T follicular helper cell (primary cell): ENCODE data around the gene SLC35D2.

Experiments used
- DNase-seq: peaks from one replicate; pipeline ENCODE4 v3.0.0-alpha.2; 2020; ENCODE audit warnings: low read depth
- total RNA-seq, 2 experiments: gene quantifications; one replicate each; lab custom pipeline; 2026; lab: John Stamatoyannopoulos, UW

The SLC35D2 gene
- total RNA-seq = 2.4 to 5.3 reads per million in 2 experiments

DNA sequence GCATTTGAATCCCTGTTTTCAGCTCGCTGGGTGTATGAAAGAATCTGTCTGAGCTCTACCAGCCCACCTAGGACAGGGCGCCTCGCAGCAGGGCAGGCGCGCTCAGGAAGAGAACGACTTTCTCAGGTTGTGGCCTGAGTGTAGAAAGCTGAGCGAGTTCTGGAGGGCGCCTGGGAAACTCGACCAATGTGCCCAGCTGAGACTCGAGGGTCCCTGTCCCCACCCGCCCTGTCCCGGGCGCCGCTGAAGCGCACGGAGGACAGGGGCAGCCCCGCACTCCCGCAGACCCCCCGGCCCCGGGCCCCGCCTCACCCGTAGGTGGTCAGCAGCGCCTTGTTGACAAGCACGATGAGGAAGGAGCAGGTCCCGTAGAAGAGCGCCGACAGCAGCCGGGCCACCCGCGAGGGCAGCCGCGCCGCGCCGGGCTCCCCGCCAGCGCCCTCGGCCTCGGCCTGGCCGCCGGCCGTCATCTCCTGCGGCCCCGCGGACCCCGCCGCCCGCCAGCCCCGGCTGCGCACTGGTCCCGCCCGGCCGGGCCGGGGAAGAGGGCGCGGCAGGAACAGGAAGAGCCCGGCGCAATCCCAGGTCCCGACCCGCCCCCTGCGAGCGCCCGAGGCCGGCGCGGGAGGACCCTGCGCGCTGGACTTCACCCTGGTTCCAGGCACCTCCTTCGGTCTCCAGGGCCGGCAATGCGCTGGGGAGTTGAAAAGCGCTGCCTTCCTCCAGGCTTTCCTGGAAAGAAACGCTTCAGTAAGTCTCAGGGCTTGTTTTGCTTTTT is at the start of gene SLC35D2:
TSS of gene SLC35D2 (minus strand) at position 547 of the 778 bp plus-strand sequence. CDS start at position 470, 77 bp downstream.
- no peak for DNase-seq

DNA sequence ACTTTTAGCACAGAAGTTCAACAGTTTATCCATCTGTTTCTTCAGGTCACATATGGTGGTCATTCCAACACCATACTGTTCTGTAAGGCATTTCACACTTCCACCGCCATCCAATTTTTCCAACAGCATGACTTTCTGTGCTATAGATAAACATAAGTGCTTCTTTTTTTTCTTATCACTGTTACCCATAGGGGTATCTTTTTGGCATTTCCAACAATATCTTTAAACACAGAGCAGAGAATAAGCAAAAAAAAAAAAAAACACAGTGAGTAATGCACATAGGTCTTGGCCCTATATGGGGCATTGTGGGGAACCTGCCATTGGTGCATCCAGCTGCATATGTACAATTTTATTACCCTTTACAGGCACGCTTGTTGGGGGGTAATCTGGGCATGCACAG is 46.9 kb upstream of the SLC35D2 start:
- DNase-seq = no peak

DNA sequence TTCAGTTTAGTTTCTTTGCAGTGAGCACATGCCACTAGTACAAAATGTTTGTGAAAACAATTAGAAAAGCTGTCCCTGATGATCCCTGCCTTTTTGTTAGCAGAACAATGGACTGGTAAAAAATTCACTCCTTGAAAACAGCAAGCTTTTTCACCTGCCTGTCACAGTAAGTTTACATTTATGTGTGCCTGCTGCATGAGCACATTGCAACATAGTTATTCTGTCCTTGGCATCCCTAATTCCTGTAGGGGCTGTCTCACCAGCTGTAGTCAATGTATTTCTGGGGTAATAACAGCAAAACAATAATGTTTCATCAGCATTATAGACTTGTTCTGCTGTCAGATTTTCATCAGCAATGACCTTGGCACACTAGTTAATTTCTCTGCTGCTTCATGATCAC is 46.2 kb upstream of the SLC35D2 start:
- DNase-seq = no peak

DNA sequence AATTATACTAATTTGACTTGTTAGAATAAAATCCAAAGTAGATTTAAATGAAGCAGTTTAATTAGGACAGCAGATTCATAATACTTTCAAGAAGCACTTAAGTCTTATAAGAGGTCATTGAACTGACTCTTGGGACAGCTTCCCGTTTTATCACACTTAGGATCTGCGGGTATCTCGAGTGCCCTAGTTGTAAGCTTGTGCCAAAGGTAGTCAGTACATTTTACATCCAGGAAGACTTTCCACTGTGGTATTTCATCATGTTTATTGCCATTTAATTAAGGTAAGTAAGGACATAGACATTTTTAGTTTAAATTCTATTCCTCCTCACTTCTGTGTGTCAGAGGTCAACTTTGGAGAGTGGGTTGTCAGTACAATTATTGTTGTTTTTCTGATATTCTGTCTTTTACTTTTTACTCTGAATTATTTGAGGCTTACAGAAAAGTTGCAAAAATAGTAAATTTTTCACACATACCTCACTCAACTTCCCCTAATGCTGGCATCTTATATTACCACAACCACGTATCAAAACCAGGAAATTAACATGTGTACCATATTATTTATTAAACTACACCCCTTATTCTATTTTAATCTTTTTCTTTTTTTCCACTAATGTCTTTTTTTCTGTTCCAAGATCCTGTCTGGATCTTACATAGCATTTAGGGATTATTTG is 42.1 kb upstream of the SLC35D2 start:
- DNase-seq = no peak

DNA sequence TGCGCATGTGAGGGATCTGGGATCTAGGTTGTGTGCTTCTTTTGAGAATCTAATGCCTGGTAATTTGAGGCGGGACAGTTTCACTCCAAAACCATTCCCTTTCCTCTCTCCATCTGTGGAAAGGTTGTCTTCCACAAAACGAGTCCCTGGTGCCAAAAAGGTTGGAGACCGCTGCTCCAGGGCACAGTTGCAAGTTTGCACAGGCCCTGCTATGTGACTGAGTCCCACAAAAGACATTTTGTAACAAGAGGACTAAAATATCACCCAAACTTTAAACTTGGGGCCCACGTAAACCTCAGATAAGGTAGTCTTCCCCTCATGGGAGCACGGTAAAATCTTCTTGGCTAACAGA is 40.5 kb upstream of the SLC35D2 start:
- no peak for DNase-seq

DNA sequence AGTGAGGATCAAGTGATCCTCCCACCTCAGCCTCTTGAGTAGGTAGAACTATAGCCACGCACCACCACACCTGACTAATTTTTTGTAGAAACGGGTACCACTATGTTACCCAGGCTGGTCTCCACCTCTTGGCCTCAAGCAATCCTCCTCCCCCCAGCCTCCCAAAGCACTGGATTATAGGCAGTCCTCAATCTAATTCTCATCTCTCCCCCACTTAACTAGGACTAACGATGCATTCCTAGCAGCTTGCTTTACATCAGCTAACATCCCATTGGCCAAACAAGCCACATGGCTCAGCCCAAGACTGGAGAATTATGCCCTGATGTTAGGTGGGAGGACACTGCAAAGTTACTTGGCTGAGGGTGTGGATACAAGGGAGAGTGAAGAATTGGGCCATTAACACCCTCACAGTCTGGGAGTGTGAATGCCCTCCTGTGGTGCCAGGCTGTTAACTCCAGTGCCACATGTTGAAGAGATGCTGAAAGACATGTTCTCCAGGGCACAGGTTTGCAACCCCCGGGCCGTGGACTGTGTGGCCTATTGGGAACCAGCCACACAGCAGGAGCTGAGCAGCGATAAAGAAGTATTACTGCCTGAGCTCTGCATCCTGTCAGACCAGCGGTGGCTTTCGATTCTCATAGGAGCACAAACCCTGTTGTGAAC is 39.9 kb upstream of the SLC35D2 start:
- no peak for DNase-seq

DNA sequence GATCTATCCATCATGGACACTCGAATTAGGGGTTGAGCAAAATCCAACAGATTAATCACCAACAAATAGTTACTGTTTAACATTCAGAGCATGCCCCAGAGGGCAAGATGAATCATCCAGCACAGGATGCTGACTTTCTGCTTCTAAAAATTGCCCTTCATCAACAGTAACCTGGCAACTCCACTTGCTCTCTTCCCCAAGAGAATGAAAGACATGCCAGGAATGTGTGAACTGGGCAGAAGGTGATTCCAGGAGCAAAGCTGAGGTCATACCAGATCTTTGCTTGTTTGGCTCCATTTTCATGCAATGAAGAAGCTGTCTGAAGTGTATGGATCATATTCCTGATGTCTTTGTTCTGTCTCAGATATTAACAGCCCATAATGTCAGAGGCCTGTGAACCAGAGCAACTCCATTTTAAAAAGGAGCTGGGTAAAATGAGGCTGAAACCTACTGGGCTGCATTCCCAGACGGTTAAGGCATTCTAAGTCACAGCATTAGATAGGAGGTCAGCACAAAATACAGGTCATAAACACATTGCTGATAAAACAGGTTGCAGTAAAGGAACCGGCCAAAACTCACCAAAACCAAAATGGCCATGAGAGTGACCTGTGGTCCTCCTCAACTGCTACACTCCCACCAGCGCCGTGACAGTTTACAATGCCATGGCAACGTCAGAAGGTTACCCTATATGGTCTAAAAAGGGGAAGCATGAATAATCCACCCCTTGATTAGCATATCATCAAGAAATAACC is 37.1 kb upstream of the SLC35D2 start:
- DNase-seq = no peak

DNA sequence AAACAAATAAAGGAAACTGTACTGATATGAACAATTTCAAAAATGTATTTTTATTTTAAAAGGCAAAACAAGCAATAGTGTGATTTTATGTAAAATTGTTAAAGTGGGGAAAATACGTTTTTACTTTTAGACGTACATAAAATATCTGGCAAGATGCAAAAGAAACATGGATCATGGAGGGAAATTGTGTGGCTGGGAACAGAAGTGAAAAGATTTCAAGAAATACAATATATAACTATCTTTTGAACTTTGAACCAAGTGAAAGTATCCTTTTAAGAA is 36.1 kb upstream of the SLC35D2 start:
- no peak for DNase-seq

DNA sequence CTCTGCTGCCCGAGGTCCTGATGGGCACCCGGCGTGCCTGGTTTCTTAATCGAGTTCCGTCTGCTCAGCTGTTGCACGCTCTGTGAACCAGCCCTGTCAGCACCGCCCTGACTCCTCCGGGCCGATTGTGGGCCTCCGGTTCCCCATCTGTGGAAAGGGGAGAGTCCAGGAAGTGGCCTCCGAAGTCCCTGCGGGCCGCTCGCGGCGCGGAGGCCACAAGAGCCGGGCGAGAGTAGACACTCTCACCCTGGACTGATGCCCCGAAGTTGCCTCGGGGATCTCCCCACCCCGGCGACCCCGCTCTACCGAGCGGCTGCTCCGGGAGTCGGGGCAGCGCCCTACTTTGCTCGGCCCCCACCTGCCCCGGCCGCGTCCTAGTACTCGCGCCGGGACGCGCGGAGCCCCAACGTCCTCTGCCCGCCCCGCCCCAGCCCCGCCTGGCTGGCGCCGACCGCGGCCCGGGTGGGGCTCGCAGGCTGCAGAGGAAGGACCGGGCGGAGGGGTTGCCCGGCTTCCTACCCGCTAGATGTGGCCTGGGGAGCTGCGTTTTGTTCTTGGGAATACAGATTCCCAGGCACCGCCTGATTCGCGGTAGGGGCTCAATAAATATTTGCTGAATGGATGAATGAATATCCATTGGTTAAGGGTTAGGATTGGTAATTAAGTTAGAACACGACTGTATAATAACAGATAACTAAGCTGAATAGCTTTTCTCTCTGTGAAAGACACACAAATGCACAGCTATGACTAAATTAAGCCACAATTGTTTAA is 35.6 kb upstream of the SLC35D2 start:
- DNase-seq = peak; percentile 13

DNA sequence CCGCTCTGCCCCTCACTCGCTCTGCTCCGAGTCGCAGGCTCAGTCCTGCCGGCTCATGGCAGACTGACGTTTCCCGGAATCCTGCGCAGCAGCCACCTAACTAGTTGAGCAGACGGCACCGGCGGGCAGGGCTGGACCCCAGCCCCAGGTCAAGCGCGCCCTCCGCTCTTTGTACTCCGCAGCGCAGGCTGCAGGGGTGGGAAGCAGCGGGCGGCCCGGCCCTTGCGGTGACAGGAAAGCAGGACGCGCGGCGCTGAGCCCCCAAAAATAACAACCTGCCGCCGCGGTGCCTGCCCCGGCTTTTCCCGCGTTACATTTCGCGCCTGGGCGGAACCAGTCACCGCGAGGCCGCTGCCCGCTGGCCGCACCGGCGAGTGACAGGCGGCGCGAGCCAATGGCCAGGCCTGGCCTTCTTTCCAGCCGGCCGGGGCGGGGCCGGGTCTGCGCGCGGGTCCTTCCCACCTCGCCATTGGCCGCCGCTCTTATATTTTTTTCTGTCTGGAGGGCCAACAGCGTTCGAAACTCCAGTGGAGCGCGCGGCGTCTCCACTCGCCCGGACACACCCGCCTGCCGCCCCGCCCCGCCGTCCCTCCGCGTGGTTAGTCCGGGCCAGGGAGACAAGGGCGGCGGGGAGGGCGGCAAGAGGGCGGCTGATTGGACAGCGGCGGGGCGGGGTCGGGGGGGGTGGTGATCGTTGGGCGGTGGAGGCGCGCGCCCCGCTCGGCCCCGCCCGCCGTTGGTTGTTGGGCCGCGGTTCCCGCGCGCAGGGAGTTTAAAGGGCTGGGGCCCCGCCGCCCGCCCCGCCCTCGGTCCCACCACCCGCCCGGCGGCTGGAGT is 34.8 kb upstream of the SLC35D2 start, which contains the start of gene ZNF367:
TSS of gene ZNF367 (minus strand) at position 288 of the 837 bp plus-strand sequence. CDS start 338 bp downstream, outside the sequence.
- peak; percentile 80 for DNase-seq

DNA sequence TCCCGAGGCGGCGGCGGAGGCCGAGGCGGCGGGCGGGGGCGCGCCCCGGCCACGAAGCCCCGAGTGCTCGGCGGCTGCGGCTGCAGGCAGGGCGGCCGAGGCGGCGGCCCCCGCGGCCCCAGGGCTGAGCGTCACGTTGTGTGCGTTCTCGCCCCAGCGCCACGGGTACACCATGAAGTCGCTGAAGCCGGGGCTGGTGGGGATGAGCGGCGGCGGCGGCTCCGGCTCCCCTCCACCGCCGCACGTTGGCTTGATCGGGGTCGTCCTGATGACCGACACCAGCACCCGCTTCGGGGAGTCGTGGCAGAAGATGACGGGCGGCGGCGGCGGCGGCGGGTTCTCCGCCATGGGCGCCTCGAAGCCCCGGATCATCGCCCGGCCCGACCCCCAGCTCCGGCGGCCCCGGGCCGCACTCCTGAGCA is 34.2 kb upstream of the SLC35D2 start:
- DNase-seq = no peak

DNA sequence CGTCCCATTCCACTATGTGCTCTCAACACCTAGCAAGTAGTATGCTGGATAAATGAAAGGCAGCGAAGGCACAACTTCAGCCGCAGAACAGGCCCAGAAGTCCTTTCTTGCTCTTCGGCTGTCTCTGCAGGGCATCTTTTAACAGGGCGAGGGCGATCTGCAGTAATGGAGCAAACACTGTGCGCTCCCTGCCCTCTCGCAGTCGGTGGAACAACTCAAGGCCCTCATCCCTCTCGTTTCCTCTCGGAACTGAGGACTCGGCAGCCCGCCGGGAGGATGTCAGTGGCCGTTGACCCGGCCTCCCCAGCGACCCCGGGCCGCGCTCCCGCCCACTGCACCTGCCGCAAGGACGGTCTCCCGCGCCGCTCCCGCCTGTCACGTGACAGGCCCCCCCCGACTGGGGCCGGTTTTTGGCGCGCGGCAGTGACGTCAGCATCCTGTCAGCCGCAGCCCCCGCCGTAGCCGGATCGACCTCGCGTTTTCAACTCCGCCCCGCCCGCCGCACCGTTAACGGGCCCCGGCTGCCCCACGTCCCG is 33.6 kb upstream of the SLC35D2 start:
- peak; percentile 87 for DNase-seq

DNA sequence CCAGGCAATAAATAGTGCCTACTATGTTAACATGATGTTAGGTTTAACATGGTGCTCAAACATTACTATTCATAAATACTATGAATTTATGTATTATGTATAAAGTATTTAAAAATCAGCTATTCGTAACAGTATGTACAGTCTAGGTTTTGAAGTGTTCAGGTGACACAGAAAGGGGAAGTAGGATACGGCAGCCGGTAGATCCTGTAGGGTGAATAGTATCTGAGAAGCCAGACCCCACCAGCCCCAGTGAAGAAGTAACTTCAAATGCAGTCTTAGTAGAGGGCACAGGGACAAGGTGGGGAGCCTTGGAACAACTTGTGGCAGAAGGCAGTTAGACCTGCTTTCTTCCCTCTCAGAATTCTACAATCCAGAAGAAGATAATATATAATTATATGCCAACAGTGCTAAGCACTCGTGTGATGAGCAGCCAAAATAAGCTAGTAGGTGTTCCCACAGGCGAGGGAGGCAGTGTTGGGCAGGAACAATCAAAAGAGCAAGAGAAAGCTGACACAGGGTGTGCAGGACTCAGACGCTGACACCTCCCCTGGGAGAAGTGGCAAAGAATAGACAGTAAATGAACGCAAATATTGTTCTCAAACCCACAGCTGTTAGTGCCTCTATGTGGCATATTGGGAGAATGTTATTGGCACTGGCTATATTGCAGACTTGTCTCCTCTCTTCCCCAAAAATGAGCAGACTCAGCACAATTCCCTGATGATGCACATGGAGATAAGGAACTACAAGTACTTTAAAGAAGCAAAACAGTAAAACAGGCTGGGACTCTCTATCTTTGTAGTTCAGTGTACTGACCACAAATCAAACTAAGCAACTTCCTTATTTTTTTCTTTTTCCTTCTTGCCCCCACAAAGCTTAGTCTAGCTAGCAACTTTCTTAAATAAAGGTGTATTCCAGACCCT is 30.1 kb upstream of the SLC35D2 start:
- no peak for DNase-seq

DNA sequence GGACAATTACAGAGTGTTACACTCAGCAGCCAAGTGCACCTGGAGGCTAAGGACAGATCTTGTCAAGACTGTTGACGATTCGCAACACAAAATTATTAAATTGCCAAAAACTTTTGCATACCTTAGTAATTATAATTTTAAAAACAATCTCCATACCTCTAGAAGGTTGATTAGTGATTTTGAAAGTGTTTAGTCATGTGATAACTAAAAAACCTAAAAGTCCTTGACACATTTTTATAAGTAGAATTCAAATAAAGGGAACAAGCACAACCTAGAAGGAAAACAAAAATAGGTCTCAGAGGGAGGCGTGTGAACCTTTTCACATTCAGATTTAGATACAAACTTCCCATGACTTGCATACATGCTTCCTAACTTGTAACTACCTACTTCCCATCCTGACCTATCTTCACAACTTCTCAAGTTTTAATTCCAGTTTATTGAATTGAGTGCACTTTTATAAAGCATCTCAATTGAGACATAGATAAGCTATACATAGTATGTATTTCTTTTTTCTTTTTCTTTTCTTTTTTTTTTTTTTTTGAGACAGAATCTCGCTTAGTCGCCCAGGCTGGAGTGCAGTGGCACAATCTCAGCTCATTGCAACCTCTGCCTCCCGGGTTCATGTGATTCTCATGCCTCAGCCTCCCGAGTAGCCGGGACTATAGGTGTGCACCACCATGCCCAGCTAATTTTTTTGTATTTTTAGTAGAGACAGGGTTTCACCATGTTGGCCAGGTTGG is 28.8 kb upstream of the SLC35D2 start:
- DNase-seq = no peak

DNA sequence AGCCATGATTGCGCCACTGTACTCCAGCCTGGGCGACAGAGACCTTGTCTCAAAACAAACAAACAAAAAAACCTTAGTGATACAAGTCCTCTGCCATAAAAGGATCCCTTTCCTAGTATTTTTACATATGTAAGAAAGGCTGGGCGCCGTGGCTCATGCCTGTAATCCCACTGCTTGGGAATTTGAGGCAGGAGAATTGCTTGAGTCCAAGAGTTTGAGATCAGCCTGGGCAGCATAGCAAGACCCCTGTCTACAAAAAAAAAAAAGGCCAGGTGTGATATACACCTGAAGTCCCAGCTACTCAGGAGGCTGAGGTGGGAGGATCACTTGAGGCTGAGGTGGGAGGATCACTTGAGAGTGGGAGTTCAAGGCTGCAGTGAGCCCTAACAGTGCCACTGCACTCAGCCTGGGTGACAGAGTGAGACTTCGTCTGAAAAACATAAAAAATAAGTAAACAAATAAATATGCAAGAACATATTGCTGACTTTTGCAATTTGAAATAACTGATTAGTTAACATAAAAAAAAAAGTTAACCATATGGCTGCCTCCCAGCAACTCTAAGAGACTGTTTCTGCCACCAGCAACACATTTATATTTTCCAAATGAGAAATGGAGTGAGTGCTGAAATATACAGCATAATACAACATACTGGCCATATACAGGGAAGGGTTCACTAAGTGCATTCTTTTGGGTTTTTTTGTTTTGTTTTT is 27.8 kb upstream of the SLC35D2 start:
- DNase-seq = no peak

DNA sequence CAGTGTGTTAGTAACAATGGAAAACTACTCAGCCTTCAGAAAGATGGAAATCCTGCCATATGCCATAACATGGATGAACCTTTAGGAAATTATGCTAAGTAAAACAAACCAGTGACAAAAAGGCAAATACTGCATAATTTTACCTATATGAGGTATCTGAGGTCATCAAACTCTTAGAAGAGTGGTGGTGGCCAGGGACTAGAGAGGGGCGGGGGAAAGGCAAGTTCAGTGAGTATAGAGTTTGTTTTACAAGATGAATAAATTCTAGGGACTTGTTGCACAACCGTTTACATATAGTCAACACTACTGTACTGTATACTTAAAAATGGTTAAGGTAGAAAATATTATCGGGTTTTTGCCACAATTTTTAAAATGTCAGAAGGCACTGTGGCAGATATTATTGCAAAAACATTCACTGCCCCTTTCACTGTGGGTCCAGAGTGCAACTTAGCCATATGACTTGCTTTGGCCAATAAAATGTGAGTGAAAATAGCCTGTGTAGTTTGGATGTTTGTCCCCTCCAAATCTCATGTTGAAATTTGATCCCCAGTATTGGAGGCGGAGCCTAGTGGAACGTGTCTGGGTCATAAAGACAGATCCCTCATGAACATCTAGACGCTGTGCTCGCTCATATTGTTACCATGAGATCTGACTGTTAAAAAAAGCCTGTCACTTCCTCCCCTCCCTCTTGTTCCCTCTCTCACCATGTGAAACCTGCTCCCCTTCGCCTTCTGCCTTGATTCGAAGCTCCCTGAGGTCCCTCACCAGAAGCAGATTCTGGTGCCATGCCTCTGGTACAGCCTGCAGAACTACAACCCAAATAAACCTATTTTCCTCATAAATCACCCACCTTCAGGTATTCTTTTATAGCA is 25.1 kb upstream of the SLC35D2 start:
- no peak for DNase-seq
